ENCODE results near the gene CMTM8. TPM values are rescaled to one million over a fixed set of nuclear protein-coding genes. Genes with fewer than 3 reads are reported as not detected.

Gene CMTM8
- total and polyA plus RNA-seq, 2 donors = 4.1 to 16.2 TPM

- H3K4me3 ChIP-seq (ENCODE audit: low read length in 2 of 2) = no peak overlapping the region
Measured at GRCh38 chr3:32347343-32348125, 109.1 kb downstream of the CMTM8 start.

GRCh38 chr3:32349184-32349583 is 110.7 kb downstream of the CMTM8 start:
- 98% methylated on average over 2 of the region's 2 CpGs for WGBS
- no peaks in the 10 kb centered on the region for H3K36me3 ChIP-seq (ENCODE audit: control insufficient read depth in 2 of 2, insufficient read depth in 2 of 2, low read length in 1 of 2)
- no peaks in the 10 kb centered on the region for H3K4me1 ChIP-seq (ENCODE audit: control insufficient read depth in 2 of 2, insufficient read depth in 2 of 2, low read length in 2 of 2)
- H3K27ac ChIP-seq (ENCODE audit: low read depth in 1 of 2, low read length in 1 of 2) = no peak overlapping the region
- no peak for DNase-seq (ENCODE audit: low read depth in 6 of 9, low spot score in 9 of 9)
- H3K27me3 ChIP-seq (ENCODE audit: control insufficient read depth in 2 of 2, insufficient read depth in 1 of 2, low read length in 1 of 2) = no peaks in the 10 kb centered on the region
- no peak overlapping the region for H3K4me3 ChIP-seq (ENCODE audit: low read length in 2 of 2)
- H3K9me3 ChIP-seq (ENCODE audit: control insufficient read depth in 2 of 2, insufficient read depth in 1 of 2, low read length in 1 of 2) = no peaks in the 10 kb centered on the region

More at GRCh38 chr3:32347343-32348125, 109.1 kb downstream of the CMTM8 start:
- WGBS = 93% methylated on average over 11 of the region's 11 CpGs
- no peaks in the 10 kb centered on the region for H3K4me1 ChIP-seq (ENCODE audit: control insufficient read depth in 2 of 2, insufficient read depth in 2 of 2, low read length in 2 of 2)
- no peaks in the 10 kb centered on the region for H3K36me3 ChIP-seq (ENCODE audit: control insufficient read depth in 2 of 2, insufficient read depth in 2 of 2, low read length in 1 of 2)
- no peak for DNase-seq (ENCODE audit: low read depth in 6 of 9, low spot score in 9 of 9)
- H3K27me3 ChIP-seq (ENCODE audit: control insufficient read depth in 2 of 2, insufficient read depth in 1 of 2, low read length in 1 of 2) = no peaks in the 10 kb centered on the region
- no peak overlapping the region for H3K27ac ChIP-seq (ENCODE audit: low read depth in 1 of 2, low read length in 1 of 2)
- no peaks in the 10 kb centered on the region for H3K9me3 ChIP-seq (ENCODE audit: control insufficient read depth in 2 of 2, insufficient read depth in 1 of 2, low read length in 1 of 2)

- Histone ChIP-seq H3K27me3 (ENCODE audit: control insufficient read depth in 2 of 2, insufficient read depth in 1 of 2, low read length in 1 of 2) (no peaks in the 10 kb centered on the region), H3K36me3 (ENCODE audit: control insufficient read depth in 2 of 2, insufficient read depth in 2 of 2, low read length in 1 of 2) (no peaks in the 10 kb centered on the region), H3K4me3 (ENCODE audit: low read length in 2 of 2) (no peak overlapping the region), H3K27ac (ENCODE audit: low read depth in 1 of 2, low read length in 1 of 2) (no peak overlapping the region), H3K4me1 (ENCODE audit: control insufficient read depth in 2 of 2, insufficient read depth in 2 of 2, low read length in 2 of 2) (peaks cover 0 to 4% of the 10 kb centered on the region in 2 donors), H3K9me3 (ENCODE audit: control insufficient read depth in 2 of 2, insufficient read depth in 1 of 2, low read length in 1 of 2) (no peaks in the 10 kb centered on the region)
- no peak for DNase-seq (ENCODE audit: low read depth in 6 of 9, low spot score in 9 of 9)
Measured at GRCh38 chr3:32352563-32352962, 114.1 kb downstream of the CMTM8 start.

GRCh38 chr3:32353351-32353750 is 114.9 kb downstream of the CMTM8 start:
- no peaks in the 10 kb centered on the region for H3K27me3 ChIP-seq (ENCODE audit: control insufficient read depth in 2 of 2, insufficient read depth in 1 of 2, low read length in 1 of 2)
- H3K27ac ChIP-seq (ENCODE audit: low read depth in 1 of 2, low read length in 1 of 2) = no peak overlapping the region
- no peak overlapping the region for H3K4me3 ChIP-seq (ENCODE audit: low read length in 2 of 2)
- peaks cover 0 to 4% of the 10 kb centered on the region in 2 donors for H3K4me1 ChIP-seq (ENCODE audit: control insufficient read depth in 2 of 2, insufficient read depth in 2 of 2, low read length in 2 of 2)
- H3K36me3 ChIP-seq (ENCODE audit: control insufficient read depth in 2 of 2, insufficient read depth in 2 of 2, low read length in 1 of 2) = no peaks in the 10 kb centered on the region
- H3K9me3 ChIP-seq (ENCODE audit: control insufficient read depth in 2 of 2, insufficient read depth in 1 of 2, low read length in 1 of 2) = no peaks in the 10 kb centered on the region
- WGBS = 98% methylated on average over 2 of the region's 2 CpGs
- no peak for DNase-seq (ENCODE audit: low read depth in 6 of 9, low spot score in 9 of 9)

- H3K4me3 ChIP-seq (ENCODE audit: low read length in 2 of 2) = no peak overlapping the region
- 82% methylated on average over 8 of the region's 8 CpGs for WGBS
- H3K27me3 ChIP-seq (ENCODE audit: control insufficient read depth in 2 of 2, insufficient read depth in 1 of 2, low read length in 1 of 2) = no peaks in the 10 kb centered on the region
- no peaks in the 10 kb centered on the region for H3K9me3 ChIP-seq (ENCODE audit: control insufficient read depth in 2 of 2, insufficient read depth in 1 of 2, low read length in 1 of 2)
- H3K36me3 ChIP-seq (ENCODE audit: control insufficient read depth in 2 of 2, insufficient read depth in 2 of 2, low read length in 1 of 2) = no peaks in the 10 kb centered on the region
- DNase-seq (ENCODE audit: low read depth in 6 of 9, low spot score in 9 of 9) = no peak
- H3K4me1 ChIP-seq (ENCODE audit: control insufficient read depth in 2 of 2, insufficient read depth in 2 of 2, low read length in 2 of 2) = peaks cover 0 to 4% of the 10 kb centered on the region in 2 donors
- no peak overlapping the region for H3K27ac ChIP-seq (ENCODE audit: low read depth in 1 of 2, low read length in 1 of 2)
Measured at GRCh38 chr3:32354362-32354778, 115.9 kb downstream of the CMTM8 start.

GRCh38 chr3:32355751-32356291 is 117.3 kb downstream of the CMTM8 start:
- Histone ChIP-seq H3K4me3 (ENCODE audit: low read length in 2 of 2) (no peak overlapping the region), H3K9me3 (ENCODE audit: control insufficient read depth in 2 of 2, insufficient read depth in 1 of 2, low read length in 1 of 2) (no peaks in the 10 kb centered on the region), H3K4me1 (ENCODE audit: control insufficient read depth in 2 of 2, insufficient read depth in 2 of 2, low read length in 2 of 2) (peaks cover 0 to 4% of the 10 kb centered on the region in 2 donors), H3K27ac (ENCODE audit: low read depth in 1 of 2, low read length in 1 of 2) (no peak overlapping the region), H3K27me3 (ENCODE audit: control insufficient read depth in 2 of 2, insufficient read depth in 1 of 2, low read length in 1 of 2) (no peaks in the 10 kb centered on the region), H3K36me3 (ENCODE audit: control insufficient read depth in 2 of 2, insufficient read depth in 2 of 2, low read length in 1 of 2) (no peaks in the 10 kb centered on the region)
- 92% methylated on average over 8 of the region's 8 CpGs for WGBS
- no peak for DNase-seq (ENCODE audit: low read depth in 6 of 9, low spot score in 9 of 9)

GRCh38 chr3:32359766-32360492 is 121.4 kb downstream of the CMTM8 start:
- H3K27me3 ChIP-seq (ENCODE audit: control insufficient read depth in 2 of 2, insufficient read depth in 1 of 2, low read length in 1 of 2) = no peaks in the 10 kb centered on the region
- no peak for DNase-seq (ENCODE audit: low read depth in 6 of 9, low spot score in 9 of 9)
- no peak overlapping the region for H3K4me3 ChIP-seq (ENCODE audit: low read length in 2 of 2)
- no peaks in the 10 kb centered on the region for H3K36me3 ChIP-seq (ENCODE audit: control insufficient read depth in 2 of 2, insufficient read depth in 2 of 2, low read length in 1 of 2)
- no peak overlapping the region for H3K27ac ChIP-seq (ENCODE audit: low read depth in 1 of 2, low read length in 1 of 2)
- WGBS = 98% methylated on average over 5 of the region's 5 CpGs
- no peaks in the 10 kb centered on the region for H3K9me3 ChIP-seq (ENCODE audit: control insufficient read depth in 2 of 2, insufficient read depth in 1 of 2, low read length in 1 of 2)
- peaks cover 0 to 18% of the 10 kb centered on the region in 2 donors for H3K4me1 ChIP-seq (ENCODE audit: control insufficient read depth in 2 of 2, insufficient read depth in 2 of 2, low read length in 2 of 2)

- WGBS = 85% methylated on average over 4 of the region's 4 CpGs
- Histone ChIP-seq H3K27me3 (ENCODE audit: control insufficient read depth in 2 of 2, insufficient read depth in 1 of 2, low read length in 1 of 2) (no peaks in the 10 kb centered on the region), H3K27ac (ENCODE audit: low read depth in 1 of 2, low read length in 1 of 2) (no peak overlapping the region), H3K9me3 (ENCODE audit: control insufficient read depth in 2 of 2, insufficient read depth in 1 of 2, low read length in 1 of 2) (no peaks in the 10 kb centered on the region), H3K4me3 (ENCODE audit: low read length in 2 of 2) (no peak overlapping the region), H3K4me1 (ENCODE audit: control insufficient read depth in 2 of 2, insufficient read depth in 2 of 2, low read length in 2 of 2) (peaks cover 0 to 19% of the 10 kb centered on the region in 2 donors), H3K36me3 (ENCODE audit: control insufficient read depth in 2 of 2, insufficient read depth in 2 of 2, low read length in 1 of 2) (no peaks in the 10 kb centered on the region)
- DNase-seq (ENCODE audit: low read depth in 6 of 9, low spot score in 9 of 9) = no peak
Measured at GRCh38 chr3:32360493-32360827, 122.0 kb downstream of the CMTM8 start.
